Activated naive CD4-positive, alpha-beta T cell treated with anti-CD3 and anti-CD28 coated beads, Interleukin-2, amount 10 ng/mL, durations not matched to agents 7 days and 5 days (primary cell): ENCODE data around the gene RPL10.

Experiments
- CTCF ChIA-PET: fragments of 350-600 bp; sonication (Branson Sonifier 250); formaldehyde crosslinking; loops from one replicate; lab custom pipeline; 2021; ENCODE audit warnings: antibody characterized with exemption; lab: Charles Lee
- DNase-seq: peaks from one replicate; pipeline ENCODE4 v3.0.0-alpha.2; 2020
- H3K27ac Mint-ChIP-seq: one replicate; pipeline ENCODE4 v1.8.0; 2021; ENCODE audit warnings: mild to moderate bottlenecking, moderate library complexity, mixed read lengths
- H3K27me3 Mint-ChIP-seq: one replicate; pipeline ENCODE4 v1.8.0; 2021; ENCODE audit warnings: mild to moderate bottlenecking, mixed read lengths
- H3K36me3 Mint-ChIP-seq: one replicate; pipeline ENCODE4 v1.8.0; 2021; ENCODE audit warnings: mixed read lengths
- H3K4me1 Mint-ChIP-seq: one replicate; pipeline ENCODE4 v1.8.0; 2021; ENCODE audit warnings: mixed read lengths
- H3K4me3 Mint-ChIP-seq: one replicate; pipeline ENCODE4 v1.8.0; 2021; ENCODE audit warnings: mild to moderate bottlenecking, moderate library complexity, mixed read lengths
- H3K9me3 Mint-ChIP-seq: one replicate; pipeline ENCODE4 v1.8.0; 2021; ENCODE audit warnings: mixed read lengths

Gene RPL10

GRCh38 chrX:154431341-154431740 is 33.2 kb downstream of the RPL10 start:
- no peak for DNase-seq
- Mint-ChIP-seq H3K4me3 (no peak overlapping the region), H3K9me3 (no peaks in the 10 kb centered on the region), H3K4me1 (peaks cover 35% of the 10 kb centered on the region), H3K27me3 (no peaks in the 10 kb centered on the region), H3K36me3 (peaks cover 14% of the 10 kb centered on the region), H3K27ac (no peak overlapping the region)
- CTCF ChIA-PET: no interaction called here

GRCh38 chrX:154432210-154432609 is 34.0 kb downstream of the RPL10 start:
- no peaks in the 10 kb centered on the region for H3K9me3 Mint-ChIP-seq
- H3K27me3 Mint-ChIP-seq: no peaks in the 10 kb centered on the region
- DNase-seq: no peak
- no peak overlapping the region for H3K27ac Mint-ChIP-seq
- CTCF ChIA-PET: no interaction called here
- peaks cover 34% of the 10 kb centered on the region for H3K4me1 Mint-ChIP-seq
- no peak overlapping the region for H3K4me3 Mint-ChIP-seq
- peaks cover 14% of the 10 kb centered on the region for H3K36me3 Mint-ChIP-seq

GRCh38 chrX:154433605-154434004 is 35.4 kb downstream of the RPL10 start:
- CTCF ChIA-PET: no interaction called here
- no peak overlapping the region for H3K4me3 Mint-ChIP-seq
- H3K9me3 Mint-ChIP-seq: no peaks in the 10 kb centered on the region
- peaks cover 16% of the 10 kb centered on the region for H3K36me3 Mint-ChIP-seq
- no peak for DNase-seq
- peaks cover 34% of the 10 kb centered on the region for H3K4me1 Mint-ChIP-seq
- no peak overlapping the region for H3K27ac Mint-ChIP-seq
- H3K27me3 Mint-ChIP-seq: peaks cover 4% of the 10 kb centered on the region

GRCh38 chrX:154434394-154435168 is 36.4 kb downstream of the RPL10 start:
- Mint-ChIP-seq H3K4me3 (no peak overlapping the region), H3K9me3 (no peaks in the 10 kb centered on the region), H3K27me3 (peaks cover 4% of the 10 kb centered on the region), H3K27ac (no peak overlapping the region), H3K4me1 (peaks cover 32% of the 10 kb centered on the region), H3K36me3 (peaks cover 16% of the 10 kb centered on the region)
- CTCF ChIA-PET: no interaction called here
- DNase-seq: no peak

GRCh38 chrX:154435171-154435733 is 37.1 kb downstream of the RPL10 start:
- Mint-ChIP-seq H3K36me3 (peaks cover 18% of the 10 kb centered on the region), H3K27ac (no peak overlapping the region), H3K27me3 (peaks cover 4% of the 10 kb centered on the region), H3K4me1 (peaks cover 30% of the 10 kb centered on the region), H3K4me3 (no peak overlapping the region), H3K9me3 (no peaks in the 10 kb centered on the region)
- DNase-seq: no peak
- CTCF ChIA-PET: no interaction called here

- Mint-ChIP-seq H3K4me3 (peak overlapping the region; percentile 72), H3K4me1 (peaks cover 26% of the 10 kb centered on the region), H3K36me3 (peaks cover 14% of the 10 kb centered on the region), H3K9me3 (no peaks in the 10 kb centered on the region), H3K27me3 (peaks cover 4% of the 10 kb centered on the region), H3K27ac (peak overlapping the region; percentile 87)
- peak; percentile 64 for DNase-seq
- CTCF ChIA-PET: interaction anchor here (0.6 kb wide), 1 partner anchor 38 kb away, joined by 3 read pairs; the partner anchor contains the start of gene RPL10
Measured at GRCh38 chrX:154436374-154436982, 38.3 kb downstream of the RPL10 start.

- Mint-ChIP-seq H3K4me1 (peaks cover 31% of the 10 kb centered on the region), H3K36me3 (peaks cover 17% of the 10 kb centered on the region), H3K27me3 (peaks cover 4% of the 10 kb centered on the region), H3K27ac (peak within 1 kb of the TSS; percentile 87), H3K4me3 (peak within 1 kb of the TSS; percentile 79), H3K9me3 (no peaks in the 10 kb centered on the region)
- DNase-seq: peak; percentile 65
- CTCF ChIA-PET: no interaction called here
Measured at GRCh38 chrX:154436983-154437752, 39.0 kb downstream of the RPL10 start, which contains the start of gene GDI1. Gene GDI1, plus strand, starts transcription at chrX:154437154. Its CDS starts 101 bp downstream, at chrX:154437255.

- Mint-ChIP-seq H3K9me3 (no peaks in the 10 kb centered on the region), H3K4me3 (peak overlapping the region; percentile 79), H3K4me1 (peaks cover 33% of the 10 kb centered on the region), H3K27me3 (peaks cover 4% of the 10 kb centered on the region), H3K27ac (peak overlapping the region; percentile 73), H3K36me3 (peaks cover 15% of the 10 kb centered on the region)
- CTCF ChIA-PET: no interaction called here
- DNase-seq: no peak
Measured at GRCh38 chrX:154437971-154438893, 40.1 kb downstream of the RPL10 start.

GRCh38 chrX:154439841-154440240 is 41.7 kb downstream of the RPL10 start:
- Mint-ChIP-seq H3K9me3 (no peaks in the 10 kb centered on the region), H3K27me3 (peaks cover 4% of the 10 kb centered on the region), H3K4me3 (no peak overlapping the region), H3K27ac (no peak overlapping the region), H3K4me1 (peaks cover 39% of the 10 kb centered on the region), H3K36me3 (peaks cover 14% of the 10 kb centered on the region)
- no peak for DNase-seq
- CTCF ChIA-PET: no interaction called here

GRCh38 chrX:154440623-154441357 is 42.6 kb downstream of the RPL10 start:
- CTCF ChIA-PET: no interaction called here
- Mint-ChIP-seq H3K9me3 (no peaks in the 10 kb centered on the region), H3K4me3 (no peak overlapping the region), H3K36me3 (peaks cover 14% of the 10 kb centered on the region), H3K27me3 (peaks cover 4% of the 10 kb centered on the region), H3K4me1 (peaks cover 42% of the 10 kb centered on the region), H3K27ac (no peak overlapping the region)
- DNase-seq: no peak

GRCh38 chrX:154441564-154441963 is 43.4 kb downstream of the RPL10 start:
- Mint-ChIP-seq H3K27me3 (peaks cover 4% of the 10 kb centered on the region), H3K4me3 (no peak overlapping the region), H3K27ac (peak overlapping the region; percentile 60), H3K36me3 (peaks cover 11% of the 10 kb centered on the region), H3K4me1 (peaks cover 43% of the 10 kb centered on the region), H3K9me3 (no peaks in the 10 kb centered on the region)
- CTCF ChIA-PET: no interaction called here
- DNase-seq: no peak

- H3K36me3 Mint-ChIP-seq: peaks cover 14% of the 10 kb centered on the region
- no peaks in the 10 kb centered on the region for H3K9me3 Mint-ChIP-seq
- peaks cover 4% of the 10 kb centered on the region for H3K27me3 Mint-ChIP-seq
- CTCF ChIA-PET: no interaction called here
- H3K4me3 Mint-ChIP-seq: no peak overlapping the region
- DNase-seq: no peak
- H3K27ac Mint-ChIP-seq: peak overlapping the region; percentile 60
- peaks cover 48% of the 10 kb centered on the region for H3K4me1 Mint-ChIP-seq
Measured at GRCh38 chrX:154441984-154442707, 44.0 kb downstream of the RPL10 start.
